Measurements from ENCODE around the gene MYO1B. TPM values are rescaled to one million over a fixed set of nuclear protein-coding genes. Genes with fewer than 3 reads are reported as not detected.

The MYO1B gene
- total RNA-seq, 1 experiment from 2014 or later = 43.2 TPM

GRCh38 chr2:191270306-191271161 lies 25.3 kb downstream of the MYO1B start:
- no peak overlapping the region for H3K9ac ChIP-seq (ENCODE audit: extremely low read depth, insufficient read length, low read length)
- H2BK20ac ChIP-seq (ENCODE audit: low read depth, low read length, poor library complexity, severe bottlenecking) = no peak overlapping the region
- no peak overlapping the region for H3K18ac ChIP-seq (ENCODE audit: insufficient read length, low read depth, low read length)
- no peak overlapping the region for H4K91ac ChIP-seq (ENCODE audit: insufficient read length, low read depth, low read length)
- H3K9me3 Mint-ChIP-seq = no peaks in the 10 kb centered on the region
- peaks cover 0 to 2% (median 0%) of the 10 kb centered on the region in 3 experiments; a peak in 1 of 7 replicates for H3K36me3 Mint-ChIP-seq (ENCODE audit: insufficient read depth in 1 of 3, low read depth in 3 of 3)
- no peaks in the 10 kb centered on the region for H3K27me3 Mint-ChIP-seq (ENCODE audit: low read depth)
- DNase-seq = no peak
- peaks cover 15% of the 10 kb centered on the region for H3K4me1 ChIP-seq (ENCODE audit: insufficient read depth, low read length)
- no peak overlapping the region for H2BK5ac ChIP-seq (ENCODE audit: insufficient read length, low read length)
- no peaks in the 10 kb centered on the region for H3K23me2 ChIP-seq (ENCODE audit: insufficient read length, low read depth, low read length, poor library complexity, severe bottlenecking)
- no peak overlapping the region for H3K14ac ChIP-seq (ENCODE audit: insufficient read depth, low read length)
- H3K27ac Mint-ChIP-seq = peak overlapping the region in 2 of 3 experiments; percentile 19 to 46; a peak in 2 of 7 replicates
- H3K27ac ChIP-seq (ENCODE audit: insufficient read length, low read depth, low read length) = no peak overlapping the region
- no peak overlapping the region for H3K4ac ChIP-seq (ENCODE audit: low read depth, low read length)
- H3K79me1 ChIP-seq (ENCODE audit: insufficient read depth, low read depth, low read length, poor library complexity, severe bottlenecking) = peaks cover 15% of the 10 kb centered on the region
- WGBS (ENCODE audit: extremely low coverage, insufficient read length, low lambda C conversion rate) = no CpG with 5 or more reads among the region's 6 CpGs
- H3K27me3 ChIP-seq (ENCODE audit: insufficient read depth, low read length) = no peaks in the 10 kb centered on the region
- H2BK12ac ChIP-seq (ENCODE audit: insufficient read length, low read depth, low read length) = no peak overlapping the region
- no peak overlapping the region for H2BK120ac ChIP-seq (ENCODE audit: low read depth, low read length, poor library complexity, severe bottlenecking)
- no peak overlapping the region for H2BK15ac ChIP-seq (ENCODE audit: low read depth, low read length)
- H3K4me1 Mint-ChIP-seq = peaks cover 49 to 50% of the 10 kb centered on the region in 2 experiments
- no peak overlapping the region for H3K23ac ChIP-seq (ENCODE audit: insufficient read length, low read depth, low read length)
- H2AK5ac ChIP-seq (ENCODE audit: insufficient read length, low read length) = no peak overlapping the region
- H3K79me2 ChIP-seq (ENCODE audit: insufficient read depth, low read length) = peaks cover 34% of the 10 kb centered on the region; the same call in 1 of the 2 replicates
- no peak overlapping the region for H3K56ac ChIP-seq (ENCODE audit: insufficient read length, low read depth, low read length)
- H4K5ac ChIP-seq (ENCODE audit: insufficient read length, low read depth, low read length) = no peak overlapping the region
- TF ChIP-seq CTCF (conservative IDR thresholded peaks at IDR 0.05) = no peak
- no peaks in the 10 kb centered on the region for H4K20me1 ChIP-seq (ENCODE audit: control insufficient read depth, insufficient read depth, insufficient read length)
- H3K4me3 Mint-ChIP-seq = no peak overlapping the region
- no peak overlapping the region for H4K8ac ChIP-seq (replicated peaks; ENCODE audit: insufficient read length, low read depth, low read length)
- no peak overlapping the region for H3T11ph ChIP-seq (ENCODE audit: low read length)
- no peak overlapping the region for H2AFZ ChIP-seq (ENCODE audit: low read length)
- H3K9me3 ChIP-seq (ENCODE audit: control insufficient read depth, low read depth, low read length) = no peaks in the 10 kb centered on the region
- no peak overlapping the region for H3K4me2 ChIP-seq (ENCODE audit: insufficient read depth, insufficient read length, low read length)

Data from H9 (cell line).